GM18508 (cell line): ENCODE results near the gene TDRD9.
"Not testable (repeated sequence)": the region's sequence is repeated elsewhere in the genome, so short reads cannot be mapped to it uniquely, and the experiment has no call there.

ENCODE experiments used
- ATAC-seq: cut with Tn5 transposase; IDR thresholded peaks from one replicate; pipeline ENCODE4 v1.9.1; 2021; ENCODE audit warnings: moderate number of reproducible peaks; ENCODE audit not compliant: insufficient read depth, unreplicated experiment

Gene TDRD9

DNA sequence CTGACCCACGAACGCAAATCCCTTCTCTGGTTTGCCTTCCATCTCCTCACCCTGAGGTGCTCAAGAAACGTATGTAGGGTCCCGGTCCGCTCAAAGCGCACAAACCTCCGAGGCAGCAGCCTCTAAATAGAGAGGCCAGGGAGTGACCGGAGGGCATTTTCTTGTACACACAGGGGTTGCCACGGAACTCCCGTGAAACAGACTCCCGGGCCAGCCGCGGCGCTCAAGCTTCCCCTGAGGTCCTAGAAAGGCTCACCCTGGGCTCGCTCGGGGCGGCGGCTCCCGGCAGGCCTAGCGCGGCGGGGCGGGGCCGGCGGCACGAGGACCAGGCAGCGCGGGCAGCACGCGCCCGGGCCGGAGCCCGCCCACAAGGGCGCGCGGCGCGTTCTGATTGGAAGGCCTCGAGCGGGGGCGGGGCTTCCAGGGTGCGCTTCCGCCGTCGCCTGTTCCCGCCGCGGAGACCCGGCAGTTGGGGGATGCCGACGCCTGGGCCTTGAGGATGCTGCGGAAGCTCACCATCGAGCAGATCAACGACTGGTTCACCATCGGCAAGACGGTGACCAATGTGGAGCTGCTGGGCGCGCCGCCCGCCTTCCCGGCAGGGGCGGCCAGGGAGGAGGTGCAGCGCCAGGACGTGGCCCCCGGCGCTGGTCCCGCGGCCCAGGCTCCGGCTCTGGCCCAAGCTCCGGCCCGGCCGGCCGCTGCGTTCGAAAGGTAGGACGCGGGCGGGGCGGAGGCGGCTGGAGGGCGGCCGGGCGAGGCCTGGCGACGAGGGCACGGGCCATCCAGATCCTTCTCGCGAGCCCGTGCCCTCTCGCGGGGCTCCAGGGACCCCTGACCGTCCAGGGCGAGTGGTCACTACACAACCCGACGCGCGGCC lies at the start of gene TDRD9:
Gene TDRD9 (plus strand): TSS at position 446 of the 880 bp plus-strand sequence. CDS start 54 bp downstream, at position 500.
- ATAC-seq = no peak

- ATAC-seq = no peak
These were observed 49.1 kb upstream of the TDRD9 start for GRCh38 chr14:103879118-103879569.

DNA sequence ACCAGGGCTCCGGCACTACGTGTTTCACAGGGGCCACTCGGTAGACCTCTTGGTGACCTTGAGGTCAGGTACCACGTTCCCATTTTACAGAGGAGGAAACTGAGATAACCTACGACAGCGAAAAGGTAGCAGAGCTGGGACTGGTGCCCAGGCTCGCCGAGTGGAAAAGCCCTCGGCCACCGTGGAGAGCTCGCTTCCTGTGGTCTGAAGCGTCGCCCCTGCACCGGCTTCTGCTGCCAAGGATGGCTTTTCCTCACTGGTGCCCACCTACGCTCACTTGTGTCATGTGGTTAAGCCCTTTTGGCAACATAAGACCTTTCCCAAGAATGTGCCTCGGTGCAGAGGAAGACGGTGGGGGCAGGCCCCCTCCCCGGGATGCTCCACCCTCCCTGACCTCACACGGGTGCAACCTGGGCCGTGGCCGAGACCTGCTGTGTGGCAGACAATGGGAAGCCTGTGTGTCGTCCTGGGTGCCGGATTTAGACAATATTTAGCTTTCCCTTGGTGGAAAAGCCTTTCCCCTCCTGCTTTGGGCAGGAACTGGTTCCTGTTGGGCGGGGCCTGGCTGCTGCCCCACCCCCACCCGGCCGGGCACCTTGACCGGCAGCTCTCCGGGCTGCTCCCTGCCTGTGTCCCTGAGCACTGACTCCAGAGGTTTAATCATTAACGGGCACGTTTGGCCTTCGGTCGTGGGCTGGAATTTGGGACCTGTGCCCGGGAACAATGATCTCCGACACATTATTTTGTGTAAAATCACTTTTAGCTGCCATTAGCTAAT lies 48.5 kb upstream of the TDRD9 start:
- ATAC-seq = no peak

- ATAC-seq = no peak
These were observed 47.6 kb upstream of the TDRD9 start for GRCh38 chr14:103880348-103881267.

DNA sequence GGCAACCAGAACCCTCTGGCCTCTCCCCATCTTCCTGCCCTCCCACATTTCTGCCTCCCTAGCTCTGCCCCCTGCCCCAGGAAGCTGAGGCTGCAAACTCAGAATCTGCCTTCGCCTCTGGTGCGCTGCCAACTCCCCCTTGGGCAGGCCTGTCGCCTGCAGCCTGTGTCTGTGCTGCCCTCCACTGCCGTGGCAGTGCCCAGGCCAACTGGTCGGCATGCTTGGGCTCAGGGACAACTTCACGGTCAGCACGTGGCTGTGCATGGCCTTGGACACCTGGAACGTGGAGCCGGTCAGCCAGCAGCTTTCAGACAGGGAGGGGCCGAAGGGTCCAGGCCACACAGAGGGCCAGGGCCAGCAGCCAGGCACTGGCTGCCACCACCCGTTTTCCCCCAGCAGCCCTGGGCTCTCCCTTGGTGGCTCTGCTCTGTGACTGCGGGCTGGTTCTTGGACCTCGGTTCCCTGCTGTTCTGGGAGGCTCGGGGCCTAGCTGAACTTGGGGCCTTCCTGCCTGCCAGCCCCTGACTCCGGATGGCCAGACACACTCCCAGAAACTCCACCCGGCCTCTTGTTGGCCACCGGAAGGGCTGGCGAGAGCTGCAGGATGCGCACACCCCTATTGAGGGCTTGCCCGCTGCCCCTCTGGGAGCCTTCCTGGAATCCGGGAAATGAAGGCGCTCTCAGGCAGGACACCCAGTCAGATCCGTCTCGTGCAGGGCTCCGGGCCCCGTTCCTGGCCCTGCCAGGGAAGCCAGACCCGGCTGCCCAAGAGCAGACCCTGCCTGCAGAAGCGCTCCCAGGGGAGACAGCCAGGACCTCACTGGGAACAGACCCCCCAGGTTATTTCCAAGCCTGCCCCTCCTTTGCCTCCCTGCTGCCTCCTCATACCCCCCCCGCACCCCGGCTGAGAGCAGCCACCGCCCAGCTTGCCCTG lies 46.7 kb upstream of the TDRD9 start:
- ATAC-seq = no peak

DNA sequence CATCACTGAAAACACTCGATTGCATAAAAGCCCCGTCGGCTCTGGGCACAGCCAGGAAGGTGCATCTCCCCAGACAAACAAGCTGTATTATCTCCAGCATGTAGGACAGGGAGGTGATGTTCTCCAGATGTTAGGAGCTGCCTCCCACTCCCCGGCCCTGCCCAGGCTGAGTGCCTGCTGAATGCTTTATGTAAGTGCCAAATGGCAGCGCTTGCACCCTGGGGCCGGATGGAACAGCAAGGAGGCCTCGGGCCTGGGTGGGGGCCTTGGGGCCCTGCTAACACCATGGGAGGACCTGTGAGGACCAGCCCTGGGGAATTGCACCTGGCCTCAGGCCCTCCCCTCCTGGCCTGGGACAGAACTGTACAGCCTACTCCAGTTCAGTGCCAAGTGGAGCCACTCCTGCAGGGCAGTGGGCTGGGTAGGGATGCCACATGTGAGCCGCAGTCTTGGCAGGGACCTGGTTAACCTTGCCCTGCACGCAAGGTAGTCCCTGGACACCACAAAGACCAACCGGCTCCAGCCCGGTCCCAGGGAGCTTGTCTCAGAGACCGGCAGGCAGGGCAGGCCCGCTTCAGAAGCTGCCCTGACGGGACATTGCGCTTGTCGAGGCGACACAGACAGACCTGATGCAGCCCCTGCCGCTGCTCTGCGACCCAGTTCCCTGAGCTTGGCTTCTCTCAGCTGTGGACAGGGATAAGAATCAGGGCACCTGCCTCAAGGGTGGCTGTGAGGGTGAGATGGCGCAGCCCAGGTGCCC lies 45.6 kb upstream of the TDRD9 start:
- ATAC-seq = no peak

- no peak for ATAC-seq
These were observed 45.1 kb upstream of the TDRD9 start for GRCh38 chr14:103883263-103883523.

GRCh38 chr14:103884854-103885253 lies 43.4 kb upstream of the TDRD9 start:
- no peak for ATAC-seq

GRCh38 chr14:103885509-103885932 lies 42.7 kb upstream of the TDRD9 start:
- no peak for ATAC-seq

DNA sequence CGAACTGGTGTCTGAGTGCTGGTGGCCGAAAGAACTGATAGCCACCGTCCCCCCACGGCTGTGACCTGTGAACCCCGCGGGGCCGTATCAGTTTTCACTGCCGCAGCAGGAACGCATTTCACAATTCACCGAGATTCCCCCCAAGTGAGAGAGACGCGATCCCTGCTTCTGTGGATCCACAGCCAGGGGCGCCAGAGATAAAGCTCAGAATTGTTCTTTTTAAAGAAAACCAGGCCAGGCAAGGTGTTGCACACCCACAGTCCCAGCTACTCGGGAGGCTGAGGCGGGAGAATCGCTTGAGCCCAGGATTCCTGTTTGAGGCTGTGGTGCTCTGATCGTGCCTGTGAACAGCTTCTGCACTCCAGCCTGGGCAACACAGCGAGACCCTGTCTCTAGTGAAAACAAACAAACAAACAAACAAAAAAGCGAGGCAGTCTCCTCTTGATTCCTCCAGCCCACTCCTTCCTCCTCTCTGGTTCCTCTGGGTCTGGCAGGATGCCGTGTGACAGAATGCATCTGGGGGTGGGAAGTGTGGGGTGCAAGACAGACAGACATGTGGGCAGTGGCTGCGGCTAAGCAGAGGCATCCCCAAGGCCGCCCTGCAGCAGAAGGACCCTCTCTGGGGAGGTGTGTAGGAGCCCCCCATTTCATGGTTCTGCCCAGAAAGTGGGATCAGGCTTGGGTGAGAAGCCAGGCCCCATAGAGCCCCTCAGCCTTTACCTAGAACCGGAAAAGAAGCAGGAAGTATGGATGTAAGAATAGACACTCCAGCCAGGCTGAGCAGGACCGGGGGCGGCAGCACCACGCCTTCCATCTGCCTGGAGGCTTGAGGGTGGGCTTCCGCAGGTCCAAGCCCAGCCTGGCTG lies 41.7 kb upstream of the TDRD9 start:
- no peak for ATAC-seq

- ATAC-seq = no peak
These were observed 41.1 kb upstream of the TDRD9 start for GRCh38 chr14:103887170-103887501.

DNA sequence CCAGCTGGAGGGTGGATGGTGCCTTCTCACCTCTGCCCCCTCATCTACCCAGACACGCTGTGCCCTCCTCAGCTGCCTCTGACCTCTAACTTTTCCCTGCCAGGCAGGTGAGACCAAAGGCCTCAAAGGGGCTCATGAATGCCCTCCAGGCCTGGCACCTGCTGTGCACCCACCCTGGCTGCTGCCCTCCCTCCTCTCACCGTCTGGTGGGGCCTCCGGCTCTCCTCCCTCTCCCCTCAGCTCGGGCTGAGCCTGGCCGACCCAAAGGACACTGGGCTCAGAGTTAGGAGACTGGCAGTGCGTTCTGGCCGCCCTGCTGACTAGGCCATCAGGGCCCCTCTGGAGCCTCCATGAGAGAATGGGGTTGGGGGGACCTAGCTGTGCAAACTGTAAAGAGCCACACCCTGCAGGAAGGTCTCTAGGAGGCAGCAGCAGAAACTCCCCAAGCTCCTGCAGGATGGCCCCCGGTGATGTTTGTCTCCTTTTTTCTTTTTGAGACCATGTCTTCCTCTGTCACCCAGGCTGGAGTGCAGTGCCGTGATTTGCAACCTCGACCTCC lies 40.6 kb upstream of the TDRD9 start:
- ATAC-seq = no peak

GRCh38 chr14:103889002-103889312 lies 39.3 kb upstream of the TDRD9 start:
- ATAC-seq = not testable (repeated sequence)

DNA sequence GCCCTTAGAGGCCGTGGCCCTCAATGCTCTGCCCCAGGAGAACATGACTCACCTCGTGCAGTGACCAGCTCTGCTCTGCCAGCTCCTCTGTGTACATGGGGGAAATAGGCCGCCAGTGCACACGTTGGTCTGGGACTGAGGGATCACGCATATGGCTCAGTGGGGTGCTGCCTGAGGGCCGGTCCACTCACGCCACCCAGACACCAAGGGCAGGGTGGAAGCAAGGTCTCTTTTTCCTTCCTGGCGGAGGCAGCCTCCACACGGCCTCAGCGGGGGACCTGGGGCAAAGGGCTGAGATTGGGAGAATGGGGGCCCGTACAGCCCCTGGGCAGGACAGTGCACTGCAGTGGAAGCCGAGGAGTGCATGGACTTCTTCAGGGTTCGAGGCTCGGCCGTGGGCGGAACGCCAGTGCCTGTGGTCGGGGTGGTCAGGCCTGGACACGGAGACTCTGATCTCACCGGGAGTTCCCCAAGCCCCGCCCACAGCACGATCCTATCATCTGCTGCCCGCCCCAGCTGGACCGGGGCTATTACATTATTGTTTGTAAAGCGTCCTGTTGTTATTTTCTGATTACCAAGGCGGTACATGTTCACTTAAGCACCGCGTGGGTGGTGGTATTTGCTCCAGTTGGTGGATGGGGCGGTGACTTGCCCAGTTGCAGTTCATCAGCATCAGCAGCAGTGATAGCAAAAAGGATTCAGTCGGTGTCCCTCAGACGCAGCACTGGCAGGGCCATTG lies 38.8 kb upstream of the TDRD9 start:
- no peak for ATAC-seq

DNA sequence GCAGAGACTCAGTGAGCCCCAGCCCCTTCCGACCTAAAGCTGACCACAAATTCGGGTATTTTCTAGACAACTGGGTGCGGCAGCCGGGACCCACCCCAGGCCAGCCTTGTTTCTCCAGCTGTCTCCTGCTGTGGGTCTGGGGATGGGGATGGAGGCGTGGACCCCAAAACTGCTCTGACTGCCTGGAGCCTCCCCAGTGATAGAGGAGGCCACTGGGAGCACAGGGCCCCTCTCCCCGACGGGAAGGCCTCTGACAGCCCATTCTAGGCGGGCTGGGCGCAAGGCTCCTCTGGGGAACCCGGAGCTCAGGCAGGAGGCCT lies 38.2 kb upstream of the TDRD9 start:
- ATAC-seq = no peak

- ATAC-seq = no peak
These were observed 37.2 kb upstream of the TDRD9 start for GRCh38 chr14:103890821-103891666.
